ENCODE results near the gene SYT17.

DNA sequence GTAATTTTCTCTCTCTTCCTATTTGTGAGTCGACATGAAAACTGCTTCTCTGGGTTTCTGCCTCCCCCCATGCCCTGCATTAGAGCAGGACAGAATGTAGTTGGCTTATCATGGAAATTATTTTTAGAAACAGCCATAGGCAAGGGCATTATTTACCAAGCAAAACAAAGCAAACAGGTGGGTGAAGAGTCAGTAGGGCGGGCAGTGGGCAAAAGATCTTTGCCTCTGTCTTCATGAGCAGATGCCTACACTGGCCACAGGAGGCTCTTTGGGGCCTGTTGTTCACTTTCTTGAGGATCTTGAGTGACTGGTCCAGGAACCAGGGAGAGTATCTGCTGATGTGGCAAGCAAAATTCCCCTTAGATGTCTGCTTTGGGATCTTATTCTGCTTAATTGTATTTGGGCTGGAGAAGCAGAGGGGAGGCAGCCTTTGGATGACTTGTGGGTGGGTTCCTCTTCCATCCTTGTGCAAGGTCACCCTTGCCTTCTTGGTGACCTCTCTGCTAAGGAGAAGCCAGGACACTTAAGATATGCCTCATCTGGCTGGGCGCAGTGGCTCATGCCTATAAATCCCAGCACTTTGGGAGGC, 75.0 kb downstream of the SYT17 start:
- TF ChIP-seq ZBTB48 (tag by site-specific recombination; IDR thresholded peaks at IDR 0.05) = no peak
- TF ChIP-seq ZNF701 (tag by site-specific recombination; IDR thresholded peaks at IDR 0.05) = no peak
- TF ChIP-seq ZNF138 (tag by site-specific recombination; IDR thresholded peaks at IDR 0.05; ENCODE audit: borderline replicate concordance) = no peak
- TF ChIP-seq, protein P1, sequence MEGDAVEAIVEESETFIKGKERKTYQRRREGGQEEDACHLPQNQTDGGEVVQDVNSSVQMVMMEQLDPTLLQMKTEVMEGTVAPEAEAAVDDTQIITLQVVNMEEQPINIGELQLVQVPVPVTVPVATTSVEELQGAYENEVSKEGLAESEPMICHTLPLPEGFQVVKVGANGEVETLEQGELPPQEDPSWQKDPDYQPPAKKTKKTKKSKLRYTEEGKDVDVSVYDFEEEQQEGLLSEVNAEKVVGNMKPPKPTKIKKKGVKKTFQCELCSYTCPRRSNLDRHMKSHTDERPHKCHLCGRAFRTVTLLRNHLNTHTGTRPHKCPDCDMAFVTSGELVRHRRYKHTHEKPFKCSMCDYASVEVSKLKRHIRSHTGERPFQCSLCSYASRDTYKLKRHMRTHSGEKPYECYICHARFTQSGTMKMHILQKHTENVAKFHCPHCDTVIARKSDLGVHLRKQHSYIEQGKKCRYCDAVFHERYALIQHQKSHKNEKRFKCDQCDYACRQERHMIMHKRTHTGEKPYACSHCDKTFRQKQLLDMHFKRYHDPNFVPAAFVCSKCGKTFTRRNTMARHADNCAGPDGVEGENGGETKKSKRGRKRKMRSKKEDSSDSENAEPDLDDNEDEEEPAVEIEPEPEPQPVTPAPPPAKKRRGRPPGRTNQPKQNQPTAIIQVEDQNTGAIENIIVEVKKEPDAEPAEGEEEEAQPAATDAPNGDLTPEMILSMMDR (tag by site-specific recombination; IDR thresholded peaks at IDR 0.05) = no peak
- TF ChIP-seq ZNF426 (tag by site-specific recombination; IDR thresholded peaks at IDR 0.05) = no peak
- TF ChIP-seq, protein P2, sequence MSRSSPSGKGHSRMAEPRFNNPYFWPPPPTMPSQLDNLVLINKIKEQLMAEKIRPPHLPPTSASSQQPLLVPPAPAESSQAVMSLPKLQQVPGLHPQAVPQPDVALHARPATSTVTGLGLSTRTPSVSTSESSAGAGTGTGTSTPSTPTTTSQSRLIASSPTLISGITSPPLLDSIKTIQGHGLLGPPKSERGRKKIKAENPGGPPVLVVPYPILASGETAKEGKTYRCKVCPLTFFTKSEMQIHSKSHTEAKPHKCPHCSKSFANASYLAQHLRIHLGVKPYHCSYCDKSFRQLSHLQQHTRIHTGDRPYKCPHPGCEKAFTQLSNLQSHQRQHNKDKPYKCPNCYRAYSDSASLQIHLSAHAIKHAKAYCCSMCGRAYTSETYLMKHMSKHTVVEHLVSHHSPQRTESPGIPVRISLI (tag by site-specific recombination; IDR thresholded peaks at IDR 0.05) = no peak
- TF ChIP-seq, protein P3, sequence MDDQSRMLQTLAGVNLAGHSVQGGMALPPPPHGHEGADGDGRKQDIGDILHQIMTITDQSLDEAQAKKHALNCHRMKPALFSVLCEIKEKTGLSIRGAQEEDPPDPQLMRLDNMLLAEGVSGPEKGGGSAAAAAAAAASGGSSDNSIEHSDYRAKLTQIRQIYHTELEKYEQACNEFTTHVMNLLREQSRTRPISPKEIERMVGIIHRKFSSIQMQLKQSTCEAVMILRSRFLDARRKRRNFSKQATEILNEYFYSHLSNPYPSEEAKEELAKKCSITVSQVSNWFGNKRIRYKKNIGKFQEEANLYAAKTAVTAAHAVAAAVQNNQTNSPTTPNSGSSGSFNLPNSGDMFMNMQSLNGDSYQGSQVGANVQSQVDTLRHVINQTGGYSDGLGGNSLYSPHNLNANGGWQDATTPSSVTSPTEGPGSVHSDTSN (CRISPR knock-in tag; IDR thresholded peaks at IDR 0.05) = no peak
- no peak for TF ChIP-seq ZNF140 (tag by site-specific recombination; IDR thresholded peaks at IDR 0.05)
- TF ChIP-seq GLIS2 (tag by site-specific recombination; IDR thresholded peaks at IDR 0.05) = no peak
- no peak for TF ChIP-seq ZNF707 (tag by site-specific recombination; IDR thresholded peaks at IDR 0.05)
- TF ChIP-seq ZFP69B (tag by site-specific recombination; IDR thresholded peaks at IDR 0.05) = no peak
- TF ChIP-seq, protein P4, sequence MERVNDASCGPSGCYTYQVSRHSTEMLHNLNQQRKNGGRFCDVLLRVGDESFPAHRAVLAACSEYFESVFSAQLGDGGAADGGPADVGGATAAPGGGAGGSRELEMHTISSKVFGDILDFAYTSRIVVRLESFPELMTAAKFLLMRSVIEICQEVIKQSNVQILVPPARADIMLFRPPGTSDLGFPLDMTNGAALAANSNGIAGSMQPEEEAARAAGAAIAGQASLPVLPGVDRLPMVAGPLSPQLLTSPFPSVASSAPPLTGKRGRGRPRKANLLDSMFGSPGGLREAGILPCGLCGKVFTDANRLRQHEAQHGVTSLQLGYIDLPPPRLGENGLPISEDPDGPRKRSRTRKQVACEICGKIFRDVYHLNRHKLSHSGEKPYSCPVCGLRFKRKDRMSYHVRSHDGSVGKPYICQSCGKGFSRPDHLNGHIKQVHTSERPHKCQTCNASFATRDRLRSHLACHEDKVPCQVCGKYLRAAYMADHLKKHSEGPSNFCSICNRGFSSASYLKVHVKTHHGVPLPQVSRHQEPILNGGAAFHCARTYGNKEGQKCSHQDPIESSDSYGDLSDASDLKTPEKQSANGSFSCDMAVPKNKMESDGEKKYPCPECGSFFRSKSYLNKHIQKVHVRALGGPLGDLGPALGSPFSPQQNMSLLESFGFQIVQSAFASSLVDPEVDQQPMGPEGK (tag by site-specific recombination; IDR thresholded peaks at IDR 0.05) = no peak
- TF ChIP-seq ZNF529 (tag by site-specific recombination; IDR thresholded peaks at IDR 0.05; ENCODE audit: insufficient replicate concordance) = no peak
